LNCAP (cell line): ENCODE results near the gene DNAH5.

ENCODE experiments used
- TF ChIP-seq, protein P1 (sequence below): fragments of 450-650 bp; IDR thresholded peaks from 2 replicates; pipeline ENCODE4 v1.5.1; 2017; ENCODE audit warnings: mild to moderate bottlenecking

DNAH5 gene, protein sequence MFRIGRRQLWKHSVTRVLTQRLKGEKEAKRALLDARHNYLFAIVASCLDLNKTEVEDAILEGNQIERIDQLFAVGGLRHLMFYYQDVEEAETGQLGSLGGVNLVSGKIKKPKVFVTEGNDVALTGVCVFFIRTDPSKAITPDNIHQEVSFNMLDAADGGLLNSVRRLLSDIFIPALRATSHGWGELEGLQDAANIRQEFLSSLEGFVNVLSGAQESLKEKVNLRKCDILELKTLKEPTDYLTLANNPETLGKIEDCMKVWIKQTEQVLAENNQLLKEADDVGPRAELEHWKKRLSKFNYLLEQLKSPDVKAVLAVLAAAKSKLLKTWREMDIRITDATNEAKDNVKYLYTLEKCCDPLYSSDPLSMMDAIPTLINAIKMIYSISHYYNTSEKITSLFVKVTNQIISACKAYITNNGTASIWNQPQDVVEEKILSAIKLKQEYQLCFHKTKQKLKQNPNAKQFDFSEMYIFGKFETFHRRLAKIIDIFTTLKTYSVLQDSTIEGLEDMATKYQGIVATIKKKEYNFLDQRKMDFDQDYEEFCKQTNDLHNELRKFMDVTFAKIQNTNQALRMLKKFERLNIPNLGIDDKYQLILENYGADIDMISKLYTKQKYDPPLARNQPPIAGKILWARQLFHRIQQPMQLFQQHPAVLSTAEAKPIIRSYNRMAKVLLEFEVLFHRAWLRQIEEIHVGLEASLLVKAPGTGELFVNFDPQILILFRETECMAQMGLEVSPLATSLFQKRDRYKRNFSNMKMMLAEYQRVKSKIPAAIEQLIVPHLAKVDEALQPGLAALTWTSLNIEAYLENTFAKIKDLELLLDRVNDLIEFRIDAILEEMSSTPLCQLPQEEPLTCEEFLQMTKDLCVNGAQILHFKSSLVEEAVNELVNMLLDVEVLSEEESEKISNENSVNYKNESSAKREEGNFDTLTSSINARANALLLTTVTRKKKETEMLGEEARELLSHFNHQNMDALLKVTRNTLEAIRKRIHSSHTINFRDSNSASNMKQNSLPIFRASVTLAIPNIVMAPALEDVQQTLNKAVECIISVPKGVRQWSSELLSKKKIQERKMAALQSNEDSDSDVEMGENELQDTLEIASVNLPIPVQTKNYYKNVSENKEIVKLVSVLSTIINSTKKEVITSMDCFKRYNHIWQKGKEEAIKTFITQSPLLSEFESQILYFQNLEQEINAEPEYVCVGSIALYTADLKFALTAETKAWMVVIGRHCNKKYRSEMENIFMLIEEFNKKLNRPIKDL (N-terminal part only)

GRCh38 chr5:13944560-13945199 lies at the start of gene DNAH5:
TSS of gene DNAH5 (minus strand) at chr5:13944688. CDS start at chr5:13944438, 250 bp downstream.
- TF ChIP-seq, protein P1, sequence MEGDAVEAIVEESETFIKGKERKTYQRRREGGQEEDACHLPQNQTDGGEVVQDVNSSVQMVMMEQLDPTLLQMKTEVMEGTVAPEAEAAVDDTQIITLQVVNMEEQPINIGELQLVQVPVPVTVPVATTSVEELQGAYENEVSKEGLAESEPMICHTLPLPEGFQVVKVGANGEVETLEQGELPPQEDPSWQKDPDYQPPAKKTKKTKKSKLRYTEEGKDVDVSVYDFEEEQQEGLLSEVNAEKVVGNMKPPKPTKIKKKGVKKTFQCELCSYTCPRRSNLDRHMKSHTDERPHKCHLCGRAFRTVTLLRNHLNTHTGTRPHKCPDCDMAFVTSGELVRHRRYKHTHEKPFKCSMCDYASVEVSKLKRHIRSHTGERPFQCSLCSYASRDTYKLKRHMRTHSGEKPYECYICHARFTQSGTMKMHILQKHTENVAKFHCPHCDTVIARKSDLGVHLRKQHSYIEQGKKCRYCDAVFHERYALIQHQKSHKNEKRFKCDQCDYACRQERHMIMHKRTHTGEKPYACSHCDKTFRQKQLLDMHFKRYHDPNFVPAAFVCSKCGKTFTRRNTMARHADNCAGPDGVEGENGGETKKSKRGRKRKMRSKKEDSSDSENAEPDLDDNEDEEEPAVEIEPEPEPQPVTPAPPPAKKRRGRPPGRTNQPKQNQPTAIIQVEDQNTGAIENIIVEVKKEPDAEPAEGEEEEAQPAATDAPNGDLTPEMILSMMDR, result no peak

GRCh38 chr5:13993926-13994325 lies 49.4 kb upstream of the DNAH5 start:
- TF ChIP-seq, protein P1, result no peak

DNA sequence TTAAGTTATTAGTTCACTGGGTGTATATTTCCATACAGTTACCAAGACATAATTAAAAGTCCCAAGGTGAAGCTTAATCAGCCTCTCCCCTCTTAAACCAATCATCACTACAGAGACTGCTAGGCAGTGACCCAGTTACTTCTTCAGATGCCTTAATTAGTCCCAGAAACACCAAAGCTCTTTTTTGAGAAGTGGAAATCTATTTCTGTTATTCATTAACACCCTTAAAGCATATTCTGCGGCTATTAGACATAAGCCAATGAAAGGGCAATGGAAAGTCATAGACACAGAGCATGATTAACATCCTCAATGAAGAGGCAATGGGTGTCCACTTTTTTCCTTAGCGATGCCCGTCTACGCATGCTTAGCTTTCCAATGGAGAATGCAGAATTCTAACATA lies 48.3 kb upstream of the DNAH5 start:
- TF ChIP-seq, protein P1, result no peak

DNA sequence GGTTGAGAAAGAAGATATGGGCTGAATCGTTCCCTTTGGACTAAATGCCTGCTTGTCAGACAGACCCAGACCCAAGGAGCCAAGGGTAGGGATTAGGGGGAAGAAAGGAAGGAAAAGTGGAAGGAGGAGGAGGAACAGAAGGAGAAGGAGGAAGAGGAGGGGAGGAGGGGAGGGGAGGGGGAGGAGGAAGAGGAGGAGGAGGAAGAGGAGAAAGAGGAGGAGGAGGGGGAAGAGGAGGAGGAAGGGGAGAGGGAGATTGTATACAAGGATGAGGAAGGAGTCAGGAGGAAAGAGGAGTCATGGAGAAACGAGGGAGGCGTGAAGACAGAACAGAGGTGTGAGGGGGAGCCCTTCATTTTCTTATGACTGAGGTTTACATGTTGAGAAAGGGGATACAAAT lies 46.9 kb upstream of the DNAH5 start:
- TF ChIP-seq, protein P1, result no peak

GRCh38 chr5:13990896-13991295 lies 46.4 kb upstream of the DNAH5 start:
- TF ChIP-seq, protein P1, result no peak

- TF ChIP-seq, protein P1, result no peak
These were observed 45.3 kb upstream of the DNAH5 start for GRCh38 chr5:13989832-13990231.
